ENCODE results near the gene NME8.

Gene NME8

GRCh38 chr7:37901236-37901827, 52.9 kb downstream of the NME8 start:
- no peak for DNase-seq (ENCODE audit: low read depth)

- DNase-seq (ENCODE audit: low read depth), result no peak
Measured at GRCh38 chr7:37901890-37902524, 53.6 kb downstream of the NME8 start.

DNA sequence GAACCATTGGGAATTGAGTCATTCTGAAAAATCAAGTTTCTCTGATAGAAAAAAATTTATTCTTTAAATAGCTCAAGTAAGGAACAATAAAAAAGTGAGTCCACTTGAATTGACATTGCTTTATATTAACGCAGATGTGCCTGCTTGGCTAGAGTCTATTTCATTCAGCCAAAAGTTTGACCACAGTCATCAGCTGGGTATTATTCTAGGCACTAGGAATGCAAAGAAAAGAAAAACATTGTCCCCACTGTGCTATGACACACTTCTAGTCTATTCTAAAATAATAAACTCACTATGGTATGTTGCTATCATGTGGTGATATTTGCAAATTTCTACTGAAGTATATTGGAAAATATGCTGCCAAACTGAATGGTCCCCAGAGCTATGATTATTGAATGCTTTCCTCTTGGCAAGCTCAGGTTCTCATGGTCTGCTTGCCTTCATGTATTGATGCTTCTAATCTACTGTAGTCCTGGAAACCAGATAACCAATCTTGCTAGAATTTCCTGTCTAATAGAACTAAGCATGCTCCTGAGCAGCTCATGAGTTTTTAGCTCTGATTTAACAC, 59.9 kb downstream of the NME8 start:
- no peak for DNase-seq (ENCODE audit: low read depth)

GRCh38 chr7:37912756-37913155, 64.4 kb downstream of the NME8 start:
- no peak for DNase-seq (ENCODE audit: low read depth)

GRCh38 chr7:37915438-37915837, 67.0 kb downstream of the NME8 start:
- no peak for DNase-seq (ENCODE audit: low read depth)

DNA sequence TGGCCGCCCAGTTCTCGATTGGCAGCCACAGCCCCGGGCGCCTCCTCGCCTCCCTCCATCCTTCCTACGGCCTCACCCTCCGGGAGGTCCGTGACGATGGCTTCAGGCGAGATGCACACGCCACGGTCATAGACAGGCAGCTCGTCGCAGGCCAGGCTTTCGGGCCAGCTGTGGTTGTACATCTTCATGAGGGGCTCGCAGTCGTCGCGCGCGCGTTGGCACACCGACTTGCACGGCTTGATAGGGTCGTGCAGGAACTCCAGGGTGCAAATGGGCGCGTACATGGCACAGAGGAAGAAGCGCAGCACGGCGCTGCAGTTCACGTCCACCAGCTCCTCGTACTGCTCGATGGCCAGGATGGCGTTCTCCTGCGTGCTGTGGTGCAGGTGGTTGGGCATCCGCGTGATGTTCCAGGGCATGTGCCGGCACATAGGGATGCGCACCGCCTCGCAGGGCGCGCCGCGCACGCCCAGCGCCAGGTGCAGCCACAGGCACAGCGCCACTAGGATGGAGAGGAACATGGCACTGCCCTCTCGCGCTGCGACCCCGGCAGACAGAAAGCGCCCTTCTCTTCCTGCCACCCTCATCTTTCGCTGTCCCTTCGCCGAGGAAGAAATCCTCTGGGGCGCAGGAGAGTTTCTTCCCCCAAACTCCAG, 67.7 kb downstream of the NME8 start:
- no peak for DNase-seq (ENCODE audit: low read depth)

DNA sequence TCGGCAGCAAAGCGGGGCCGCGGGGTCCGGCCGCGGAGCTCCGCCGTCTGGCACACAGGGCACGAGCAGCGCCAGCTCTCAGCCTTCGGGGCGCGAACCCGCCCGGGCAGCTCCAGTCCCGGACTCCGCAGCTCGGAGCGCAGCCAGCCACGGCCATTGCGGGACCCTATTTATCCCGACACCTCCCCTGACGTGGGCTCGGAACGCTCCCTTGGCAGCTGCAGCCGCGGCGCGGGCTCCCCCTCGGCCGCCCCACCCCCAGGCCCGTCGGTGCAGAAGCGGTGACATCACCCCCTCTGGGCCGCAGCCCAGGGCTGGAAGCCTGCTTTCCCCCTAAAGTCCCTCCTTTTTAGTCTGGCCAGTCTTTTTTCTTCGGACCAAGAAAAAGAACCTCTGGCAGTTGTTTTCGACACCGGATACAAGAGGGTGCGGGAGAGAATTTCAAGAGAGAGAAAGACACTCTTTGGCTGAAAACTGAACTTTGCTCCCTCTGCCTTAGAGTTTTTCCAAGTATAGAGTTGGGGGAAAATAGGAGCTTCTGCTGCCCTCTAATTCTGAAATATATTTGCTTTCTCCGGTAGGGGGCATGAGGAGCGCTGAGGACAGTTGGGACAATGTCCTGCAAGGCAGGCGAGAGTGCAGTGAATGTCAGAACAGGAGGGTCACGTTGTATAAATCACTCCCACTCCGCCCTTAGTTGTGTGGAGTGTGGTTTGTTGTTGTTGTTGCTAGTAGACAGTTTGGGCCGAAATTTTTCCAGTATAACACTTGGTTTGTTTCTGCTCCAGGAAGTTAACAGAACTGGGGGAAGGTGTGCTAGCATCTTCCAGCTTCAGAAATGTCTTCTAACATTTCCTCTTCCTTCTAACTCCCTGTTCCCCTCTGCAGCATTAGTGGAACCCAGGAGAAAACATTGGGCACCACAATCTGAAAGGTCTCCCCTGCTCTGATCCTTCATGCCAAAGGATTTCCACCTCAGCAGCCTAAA, 68.6 kb downstream of the NME8 start, which contains the start of gene SFRP4:
Gene SFRP4 (minus strand): TSS at position 145 of the 988 bp plus-strand sequence. CDS start 280 bp downstream, outside the sequence.
- no peak for DNase-seq (ENCODE audit: low read depth)

DNA sequence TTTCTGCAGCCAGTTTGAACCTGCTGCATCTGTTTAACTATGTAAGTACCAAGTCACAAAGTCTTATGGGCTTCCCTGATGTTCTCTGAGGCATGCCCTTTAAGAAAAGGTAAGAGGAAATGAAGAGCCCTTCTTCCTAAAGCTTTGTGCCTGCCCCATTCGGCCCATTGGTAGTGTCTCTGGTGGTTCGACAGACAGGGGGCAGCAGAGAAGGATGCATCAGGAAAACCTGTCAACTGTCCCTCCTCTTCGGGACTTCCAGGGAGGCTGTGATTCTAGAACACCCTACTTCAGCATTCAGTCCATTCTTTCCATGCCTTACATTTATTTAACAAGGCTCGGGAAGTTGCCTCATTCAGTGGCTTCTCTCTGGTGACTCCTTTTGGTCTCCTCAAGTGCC, 70.1 kb downstream of the NME8 start:
- no peak for DNase-seq (ENCODE audit: low read depth)

DNA sequence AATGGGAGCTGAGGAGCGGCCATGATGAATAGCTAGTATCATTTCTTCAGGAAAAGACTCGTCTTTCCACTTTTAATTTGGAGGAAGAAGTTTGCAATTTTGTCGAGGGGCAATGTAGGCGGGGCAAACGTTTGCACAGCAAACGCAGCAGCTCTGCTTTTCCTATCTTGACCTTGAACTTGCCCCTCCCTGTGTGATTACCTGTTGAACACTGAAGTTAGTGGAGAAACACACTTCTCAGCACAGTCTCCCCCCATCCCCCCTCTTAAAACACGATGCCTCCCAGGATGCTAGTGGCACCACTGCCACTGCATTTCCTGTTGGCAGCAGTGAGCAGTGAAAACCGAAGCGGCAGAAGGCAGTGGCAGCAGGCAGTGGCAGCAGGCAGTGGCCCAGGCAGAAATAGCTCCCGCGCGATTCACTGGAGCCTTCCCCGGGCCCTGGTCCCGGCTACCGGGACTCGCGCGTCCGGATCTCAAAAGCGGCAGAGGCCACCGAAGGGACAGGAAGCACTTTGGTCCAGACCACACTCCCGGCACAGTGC, 72.0 kb downstream of the NME8 start, which contains the start of gene EPDR1:
Gene EPDR1 (plus strand): TSS at position 336 of the 544 bp plus-strand sequence. CDS start 300 bp downstream, outside the sequence.
- no peak for DNase-seq (ENCODE audit: low read depth)

DNA sequence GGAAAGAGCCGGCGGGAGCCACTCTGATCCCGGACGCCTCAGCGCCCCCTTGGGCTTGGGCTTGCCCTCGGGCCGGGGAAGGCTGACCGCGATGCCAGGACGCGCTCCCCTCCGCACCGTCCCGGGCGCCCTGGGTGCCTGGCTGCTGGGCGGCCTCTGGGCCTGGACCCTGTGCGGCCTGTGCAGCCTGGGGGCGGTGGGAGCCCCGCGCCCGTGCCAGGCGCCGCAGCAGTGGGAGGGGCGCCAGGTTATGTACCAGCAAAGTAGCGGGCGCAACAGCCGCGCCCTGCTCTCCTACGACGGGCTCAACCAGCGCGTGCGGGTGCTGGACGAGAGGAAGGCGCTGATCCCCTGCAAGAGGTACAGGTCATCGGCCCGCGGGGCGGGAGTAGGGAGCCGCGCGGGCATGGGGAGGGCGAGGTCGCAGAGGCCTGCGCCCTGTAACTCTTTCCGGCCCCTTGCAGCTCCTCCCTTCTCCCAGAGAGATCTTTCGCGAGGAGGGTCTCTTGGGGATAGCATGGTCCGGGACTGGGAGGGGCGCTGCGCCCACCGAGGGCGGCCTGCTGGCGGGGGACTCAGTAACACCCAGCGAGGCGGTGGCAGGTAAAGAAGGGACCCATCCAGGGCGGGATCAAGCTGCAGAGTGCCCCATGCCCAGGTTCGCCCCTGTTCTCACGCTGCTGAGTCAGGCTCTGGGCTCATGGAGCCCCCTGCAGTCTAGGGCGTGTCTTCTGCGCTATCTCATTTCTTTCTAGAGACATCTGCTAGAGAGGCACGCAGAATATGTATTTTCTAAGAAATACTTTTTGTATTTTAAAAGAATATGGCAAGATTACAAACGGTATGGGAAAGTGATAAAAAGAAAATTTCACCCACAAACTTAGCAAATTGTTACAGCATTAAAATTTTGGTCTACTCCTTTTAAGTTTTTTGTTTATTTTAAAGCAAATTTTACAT, 72.7 kb downstream of the NME8 start:
- no peak for DNase-seq (ENCODE audit: low read depth)

GRCh38 chr7:37921876-37922275, 73.5 kb downstream of the NME8 start:
- no peak for DNase-seq (ENCODE audit: low read depth)

DNA sequence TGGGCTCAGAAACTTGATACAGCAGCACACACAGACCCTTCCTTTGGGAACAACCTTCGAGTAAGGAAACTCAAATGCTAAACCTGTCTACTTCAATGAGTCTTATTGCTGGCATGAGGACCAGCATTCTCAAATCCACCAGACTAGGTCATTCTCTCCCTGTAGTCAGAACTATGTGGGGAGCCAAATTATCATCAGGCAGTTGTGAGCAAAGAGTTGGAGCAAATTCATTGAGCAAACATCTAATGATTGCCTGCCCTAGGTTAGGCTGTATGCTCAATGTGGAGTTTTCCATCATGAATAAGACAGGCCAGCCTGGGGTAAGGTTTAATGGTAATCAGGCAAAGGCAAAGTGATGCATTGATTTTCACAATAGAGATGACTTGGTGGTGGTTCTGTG, 75.6 kb downstream of the NME8 start:
- no peak for DNase-seq (ENCODE audit: low read depth)

GRCh38 chr7:37924491-37925041, 76.2 kb downstream of the NME8 start:
- DNase-seq (ENCODE audit: low read depth), result no peak

- no peak for DNase-seq (ENCODE audit: low read depth)
Measured at GRCh38 chr7:37925620-37926019, 77.2 kb downstream of the NME8 start.

- DNase-seq (ENCODE audit: low read depth), result no peak
Measured at GRCh38 chr7:37927773-37928444, 79.5 kb downstream of the NME8 start.

DNA sequence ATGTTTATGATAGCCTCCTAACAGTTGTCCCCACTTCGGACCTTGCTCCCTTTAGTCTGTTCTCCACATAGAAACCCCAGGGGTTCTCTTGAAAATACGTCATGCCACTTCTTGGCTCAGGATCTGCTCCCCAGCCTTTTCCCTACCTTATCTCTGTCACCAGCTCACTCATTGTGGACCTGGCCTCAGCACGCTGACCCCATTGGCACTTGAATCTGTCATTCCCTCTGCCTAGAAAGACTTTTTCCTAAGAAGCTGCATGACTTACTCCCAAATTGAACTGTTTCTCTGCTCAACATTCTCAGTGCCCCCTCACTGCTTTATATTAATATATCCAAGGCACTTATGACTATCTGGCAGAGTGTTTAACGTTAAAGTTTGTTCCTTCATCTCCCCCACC, 80.5 kb downstream of the NME8 start:
- no peak for DNase-seq (ENCODE audit: low read depth)

- DNase-seq (ENCODE audit: low read depth), result no peak
Measured at GRCh38 chr7:37930226-37930948, 82.0 kb downstream of the NME8 start.

DNA sequence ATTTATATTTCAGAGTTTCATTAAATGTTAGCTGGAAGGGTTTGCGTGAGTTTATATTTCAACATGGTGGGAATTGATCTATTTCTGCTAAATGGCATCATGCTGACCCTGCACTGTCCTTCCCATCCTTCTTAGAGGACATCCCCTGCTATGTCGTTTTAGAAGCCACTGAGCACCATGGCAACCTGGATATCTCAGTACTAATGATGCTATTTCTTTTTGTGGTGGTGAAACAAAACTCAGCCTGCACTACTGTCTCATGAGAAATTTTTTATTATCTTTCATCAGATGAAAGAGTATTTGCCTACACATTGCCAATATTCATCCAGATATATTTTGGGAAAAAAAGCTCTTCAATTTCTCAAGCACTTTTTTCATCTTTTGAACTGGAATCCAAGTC, 84.1 kb downstream of the NME8 start:
- no peak for DNase-seq (ENCODE audit: low read depth)

Measured in stimulated activated CD8-positive, alpha-beta memory T cell treated with anti-CD3 and anti-CD28 coated beads, Interleukin-15, amount 100 ng/mL, for 1 hour (primary cell).